Right lung (tissue), 5 donors: Measurements from ENCODE around the gene PTPRN2. TPM values are rescaled to one million over a fixed set of nuclear protein-coding genes. Genes with fewer than 3 reads are reported as not detected.
"Not testable (repeated sequence)": the region's sequence is repeated elsewhere in the genome, so short reads cannot be mapped to it uniquely, and the experiment has no call there.

Source experiments
- DNase-seq, 2 donors: peaks; one replicate each; pipeline ENCODE4 v3.0.0-alpha.2; 2013
- polyA plus RNA-seq, 5 donors: library from polyadenylated mRNA; unstranded; fragments of 120-200 nt; gene quantifications; one replicate each; pipeline versions ENCODE4 v1.2.1 to v1.2.3, GENCODE V29; 2013; ENCODE audit warnings: inconsistent platforms in 1 of 5, low replicate concordance in 1 of 5; ENCODE audit not compliant: insufficient read length in 5 of 5, insufficient read depth in 1 of 5

Gene PTPRN2
- polyA plus RNA-seq, 5 donors, result 6.2 to 8.1 (median 7.0) TPM

DNA sequence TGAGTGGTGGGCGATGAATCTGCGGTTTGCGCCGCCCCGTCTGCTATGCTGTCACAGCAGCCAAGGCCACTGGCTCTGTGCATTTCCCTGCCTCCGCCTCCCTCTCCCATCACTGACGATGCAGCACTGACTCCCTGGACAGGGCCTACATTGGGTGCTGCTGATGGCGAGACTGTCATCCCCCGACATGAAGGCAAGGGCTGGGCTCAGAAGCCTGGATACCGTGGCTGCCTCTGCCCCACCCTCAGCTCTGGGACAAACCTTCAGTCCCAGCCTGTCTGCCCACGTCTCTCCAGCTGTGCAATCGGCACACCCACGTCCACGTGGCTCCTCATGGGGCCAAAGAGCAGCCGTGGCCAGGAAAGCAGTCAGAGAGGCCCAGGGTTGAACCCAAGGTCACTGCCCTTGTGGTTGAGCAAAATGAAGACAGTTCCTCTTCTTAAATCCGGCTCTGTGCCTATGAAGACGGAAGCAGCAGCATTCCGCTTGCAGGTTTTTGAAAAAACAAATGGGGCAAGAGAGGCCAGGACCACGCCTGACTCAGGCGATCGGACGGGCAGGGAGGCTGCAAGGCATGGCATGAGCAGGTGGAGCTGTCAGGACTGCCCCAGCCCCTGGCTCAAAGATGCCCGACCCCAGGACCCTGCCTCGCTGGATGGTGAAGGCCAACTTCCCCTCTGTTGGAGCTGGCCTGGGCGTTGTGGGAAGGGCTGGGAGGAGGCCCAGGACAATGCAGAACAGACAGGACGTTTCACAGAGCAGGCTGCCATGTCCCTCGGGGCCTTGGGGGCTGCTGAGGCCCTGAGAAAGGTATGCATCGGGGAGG is 733.3 kb downstream of the PTPRN2 start:
- no peak for DNase-seq

DNA sequence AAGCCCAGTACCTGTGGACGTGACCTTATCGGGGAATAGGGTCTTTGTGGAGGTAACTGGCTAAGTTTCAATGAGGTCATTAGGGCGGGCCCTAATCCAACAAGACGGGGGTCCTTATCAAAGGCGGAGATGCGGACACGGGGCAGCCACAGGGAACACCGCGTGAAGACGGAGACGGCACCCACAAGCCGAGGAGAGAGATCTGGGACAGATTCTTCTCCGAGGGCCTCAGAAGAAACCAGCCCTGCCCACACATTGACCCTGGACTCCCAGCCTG is 733.9 kb downstream of the PTPRN2 start:
- no peak for DNase-seq

DNA sequence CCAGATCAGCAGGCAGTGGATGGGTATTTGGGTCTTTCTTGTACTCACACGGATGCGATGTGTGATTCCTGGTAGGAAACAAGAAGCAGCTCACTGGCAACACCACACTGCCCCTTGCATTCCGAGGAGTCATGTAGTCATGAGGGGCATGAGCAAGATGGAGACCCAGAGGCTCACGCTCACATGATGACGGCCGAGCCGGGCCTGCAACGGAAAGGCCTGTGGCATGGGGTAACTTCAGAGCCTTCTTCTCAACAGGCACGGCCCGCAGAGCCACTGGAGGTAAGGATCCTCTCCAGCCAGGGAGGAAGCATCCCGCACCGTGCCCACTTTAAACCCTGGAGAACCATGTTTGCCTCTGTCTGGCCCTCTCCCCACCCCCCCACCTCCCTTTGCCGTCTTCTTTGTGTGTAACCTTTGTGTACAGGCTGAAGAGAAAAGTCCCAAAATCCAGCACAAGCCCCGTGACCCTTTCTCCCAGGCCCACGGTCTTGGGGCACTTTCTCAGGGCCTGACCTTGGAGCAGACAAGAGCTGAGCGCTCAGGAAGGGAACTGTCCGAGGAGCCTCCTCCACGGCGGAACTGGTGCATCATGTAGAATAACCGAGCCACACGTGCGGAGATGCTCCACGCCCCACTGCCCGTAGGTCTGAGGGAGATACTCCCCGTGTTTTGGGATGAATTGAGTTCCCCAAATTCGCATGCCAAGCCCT is 734.4 kb downstream of the PTPRN2 start:
- DNase-seq, result no peak

DNA sequence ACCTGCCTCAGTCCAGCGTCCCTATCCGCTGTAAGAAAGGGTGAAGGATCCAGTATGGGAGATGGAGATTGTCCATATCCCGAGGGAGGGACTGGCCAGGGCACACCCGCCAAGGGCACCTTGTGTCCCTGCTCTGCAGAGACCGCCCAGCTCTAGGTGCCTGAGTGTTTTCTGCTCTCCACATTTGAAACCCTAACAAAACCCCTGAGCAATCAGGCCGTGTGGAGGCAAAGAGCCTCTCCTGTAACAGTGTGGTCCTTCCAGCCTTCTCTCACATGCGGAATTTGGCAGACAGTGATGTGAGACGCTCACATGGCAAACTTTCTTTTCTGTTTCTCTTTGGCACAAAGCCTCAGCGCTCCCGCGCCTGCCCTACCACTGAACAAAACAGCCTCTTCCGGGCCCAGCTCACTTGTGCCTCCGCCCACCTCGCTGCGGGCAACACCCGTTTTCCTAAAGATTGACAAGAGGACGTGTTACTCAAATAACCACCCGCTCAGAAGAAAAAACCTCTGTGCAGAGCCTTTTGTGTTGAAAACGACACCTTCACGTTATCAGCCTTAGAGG is 736.0 kb downstream of the PTPRN2 start:
- DNase-seq, result peak; percentile 40 to 41

DNA sequence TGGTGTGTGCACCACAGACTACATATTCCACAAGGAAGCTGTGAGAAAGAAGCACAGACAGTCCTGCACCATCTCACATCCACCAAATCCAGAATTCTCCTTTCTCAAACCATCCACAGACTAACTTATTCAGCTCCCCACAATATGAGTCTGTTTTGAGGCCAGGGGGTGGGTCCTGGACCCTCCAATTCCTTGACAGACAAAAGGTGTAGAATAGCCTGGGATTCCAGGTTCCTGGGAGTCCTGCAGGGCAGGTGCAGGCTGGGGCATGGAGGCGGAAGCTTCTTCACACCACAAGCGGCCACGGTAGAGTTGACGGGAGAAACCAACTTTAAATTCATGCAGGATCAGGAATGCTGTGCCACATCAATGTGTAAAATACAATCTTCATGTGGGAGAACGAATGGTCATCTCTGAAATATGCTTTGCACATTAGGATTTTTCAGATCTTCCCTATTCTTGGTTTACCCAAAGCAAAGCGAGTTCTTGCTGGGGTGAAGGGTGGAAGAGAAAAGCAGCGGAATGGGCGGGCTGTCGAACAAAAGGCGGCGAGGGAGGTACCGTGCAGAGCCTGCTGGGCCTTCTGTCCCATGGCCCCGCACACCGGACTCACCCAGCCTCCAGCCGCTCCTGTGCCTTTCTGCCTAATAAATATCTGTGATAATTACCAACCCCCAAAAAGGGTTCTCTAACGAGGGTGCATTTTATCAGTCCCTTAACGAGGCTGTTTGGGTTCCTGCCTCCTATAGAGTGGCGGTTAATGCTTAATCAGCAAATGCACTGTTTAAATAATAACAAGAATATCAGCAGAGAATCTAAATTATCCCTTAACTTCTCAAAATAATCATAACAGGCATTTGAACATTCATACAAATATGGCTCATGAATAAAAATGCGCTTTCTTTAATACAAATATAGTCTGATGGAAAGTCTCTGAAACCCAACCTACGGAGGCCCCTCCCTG is 736.9 kb downstream of the PTPRN2 start:
- no peak for DNase-seq

DNA sequence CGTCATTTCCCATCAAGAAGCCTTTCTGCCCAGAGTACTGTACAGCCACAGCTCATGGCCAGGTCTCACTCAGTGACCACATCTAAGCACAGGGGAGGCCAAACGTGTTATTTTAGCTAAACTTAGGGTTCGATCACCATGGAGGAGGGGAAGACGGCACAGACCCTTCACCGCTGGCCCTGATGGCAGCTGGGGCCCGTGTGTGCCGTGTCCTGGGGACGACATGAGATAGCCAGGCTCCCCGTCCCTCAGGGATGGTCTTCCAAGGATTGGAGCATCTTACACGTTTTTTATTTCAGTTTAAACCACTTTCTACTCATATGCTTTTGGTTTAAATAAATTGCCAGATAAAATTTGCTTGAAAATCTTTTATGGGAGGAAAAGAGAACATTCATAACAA is 737.9 kb downstream of the PTPRN2 start:
- no peak for DNase-seq

DNA sequence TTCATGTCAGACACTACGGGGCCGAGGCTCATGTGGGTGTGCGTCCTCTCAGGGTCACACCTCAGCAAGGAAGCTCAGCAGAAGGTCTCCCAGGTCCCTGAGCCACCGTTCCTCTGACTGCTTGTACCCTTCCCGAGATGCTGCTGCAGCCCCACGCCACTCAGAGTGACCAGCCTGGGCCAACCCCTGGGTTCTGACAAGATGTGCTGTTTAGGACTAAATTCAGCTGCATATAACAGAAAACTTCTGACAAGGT is 738.4 kb downstream of the PTPRN2 start:
- DNase-seq, result no peak

DNA sequence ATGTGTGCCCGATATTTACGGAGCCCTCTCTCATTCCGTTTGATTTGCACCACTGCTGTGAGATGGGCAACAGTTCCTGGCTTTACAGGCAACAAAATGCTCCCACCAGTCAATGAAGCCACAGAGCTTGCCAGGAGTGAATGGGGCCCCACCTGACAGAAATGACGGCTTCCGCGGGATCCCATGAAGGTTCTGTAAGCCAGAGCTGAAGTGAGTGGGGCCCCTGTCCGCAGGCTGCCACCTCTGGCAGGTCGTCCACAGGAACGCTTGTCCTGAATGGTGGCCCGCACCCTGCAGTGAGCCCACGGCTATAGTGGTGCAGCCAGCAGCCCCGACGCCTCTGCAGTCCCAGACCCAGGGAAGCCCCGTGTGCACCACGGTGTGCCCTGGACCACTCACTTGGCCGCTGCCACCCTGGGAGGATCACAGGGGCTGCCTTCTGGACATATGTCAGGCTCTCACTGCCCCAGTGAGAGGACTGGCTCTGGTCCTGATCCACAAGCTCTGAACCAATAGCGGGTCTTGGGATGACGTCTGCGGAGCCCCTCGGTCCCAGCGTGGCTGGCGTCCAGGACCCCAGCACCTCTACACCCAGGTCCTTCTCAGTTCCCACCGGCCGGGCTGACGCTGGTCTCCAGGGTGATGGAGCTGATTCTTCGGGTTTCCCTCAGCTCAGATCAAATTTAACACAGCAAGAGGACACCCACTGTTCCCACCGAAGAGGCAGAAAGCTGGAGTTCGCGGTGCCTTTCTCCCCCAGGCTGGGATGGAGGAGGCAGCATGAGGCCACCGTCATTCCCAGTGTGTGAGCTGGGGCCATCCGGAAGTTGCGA is 738.9 kb downstream of the PTPRN2 start:
- DNase-seq, result no peak

DNA sequence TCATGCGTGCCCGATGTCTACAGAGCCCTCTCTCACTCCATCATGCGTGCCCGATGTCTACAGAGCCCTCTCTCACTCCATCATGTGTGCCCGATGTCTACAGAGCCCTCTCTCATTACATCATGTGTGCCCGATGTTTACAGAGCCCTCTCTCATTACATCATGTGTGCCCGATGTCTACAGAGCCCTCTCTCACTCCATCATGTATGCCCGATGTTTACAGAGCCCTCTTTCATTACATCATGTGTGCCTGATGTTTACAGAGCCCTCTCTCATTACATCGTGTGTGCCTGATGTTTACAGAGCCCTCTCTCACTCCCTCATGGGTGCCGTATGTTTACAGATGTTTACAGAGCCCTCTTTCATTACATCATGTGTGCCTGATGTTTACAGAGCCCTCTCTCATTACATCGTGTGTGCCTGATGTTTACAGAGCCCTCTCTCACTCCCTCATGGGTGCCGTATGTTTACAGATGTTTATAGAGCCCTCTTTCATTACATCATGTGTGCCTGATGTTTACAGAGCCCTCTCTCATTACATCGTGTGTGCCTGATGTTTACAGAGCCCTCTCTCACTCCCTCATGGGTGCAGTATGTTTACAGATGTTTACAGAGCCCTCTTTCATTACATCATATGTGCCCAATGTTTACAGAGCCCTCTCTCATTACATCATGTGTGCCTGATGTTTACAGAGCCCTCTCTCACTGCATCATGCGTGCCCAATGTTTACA is 739.7 kb downstream of the PTPRN2 start:
- not testable (repeated sequence) for DNase-seq

DNA sequence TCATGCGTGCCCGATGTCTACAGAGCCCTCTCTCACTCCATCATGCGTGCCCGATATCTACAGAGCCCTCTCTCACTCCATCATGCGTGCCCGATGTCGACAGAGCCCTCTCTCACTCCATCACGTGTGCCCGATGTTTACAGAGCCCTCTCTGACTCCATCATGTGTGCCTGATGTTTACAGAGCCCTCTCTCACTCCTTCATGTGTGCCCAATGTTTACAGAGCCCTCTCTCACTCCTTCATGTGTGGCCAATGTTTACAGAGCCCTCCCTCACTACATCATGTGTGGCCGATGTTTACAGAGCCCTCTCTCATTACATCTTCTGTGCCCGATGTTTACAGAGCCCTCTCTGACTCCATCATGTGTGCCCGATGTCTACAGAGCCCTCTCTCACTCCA is 740.9 kb downstream of the PTPRN2 start:
- not testable (repeated sequence) for DNase-seq

DNA sequence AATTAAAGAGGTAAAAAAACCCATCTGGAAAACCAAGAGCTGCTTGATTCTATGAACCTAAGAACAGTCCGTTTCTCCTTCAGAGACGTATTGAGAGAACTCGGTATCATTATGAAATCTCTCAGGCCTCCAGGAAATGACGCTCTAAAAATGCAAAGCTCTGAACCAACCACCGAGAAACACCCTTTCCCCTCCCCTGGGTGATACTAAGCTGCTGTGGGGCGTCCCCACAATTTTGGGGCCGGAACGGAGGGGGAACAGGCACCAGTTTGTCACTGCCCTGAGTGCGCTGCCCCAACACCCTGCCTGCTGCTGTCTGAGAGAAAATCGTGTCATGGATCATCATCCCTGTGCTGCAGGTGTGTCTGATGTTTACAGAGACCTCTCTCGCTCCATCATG is 741.4 kb downstream of the PTPRN2 start:
- DNase-seq, result no peak

DNA sequence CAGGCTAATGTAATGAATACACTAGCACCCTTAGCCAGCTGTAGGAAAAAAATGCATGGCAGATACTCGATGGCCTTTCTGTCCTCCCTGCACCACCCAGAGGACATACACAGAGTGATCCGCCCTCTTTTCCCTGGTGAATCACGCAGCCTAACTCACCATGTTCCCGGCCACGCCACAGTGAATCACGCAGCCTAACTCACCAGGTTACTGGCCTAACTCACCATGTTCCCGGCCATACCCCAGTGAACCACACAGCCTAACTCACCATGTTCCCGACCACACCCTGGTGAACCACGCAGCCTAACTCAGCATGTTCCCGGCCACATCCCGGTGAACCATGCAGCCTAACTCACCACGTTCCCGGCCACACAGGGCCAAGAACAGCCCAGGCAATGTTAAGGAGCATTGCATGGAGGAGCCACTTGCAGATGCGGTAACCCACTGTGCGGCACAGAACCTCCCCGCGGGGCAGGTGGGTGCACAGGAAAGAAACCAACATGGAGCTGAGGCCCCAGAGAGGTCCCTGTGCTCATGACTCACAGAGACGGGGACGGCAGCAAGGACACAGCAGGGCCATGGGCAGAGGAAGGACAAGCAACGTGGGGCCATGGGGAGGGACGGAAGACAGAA is 742.3 kb downstream of the PTPRN2 start:
- DNase-seq, result no peak

DNA sequence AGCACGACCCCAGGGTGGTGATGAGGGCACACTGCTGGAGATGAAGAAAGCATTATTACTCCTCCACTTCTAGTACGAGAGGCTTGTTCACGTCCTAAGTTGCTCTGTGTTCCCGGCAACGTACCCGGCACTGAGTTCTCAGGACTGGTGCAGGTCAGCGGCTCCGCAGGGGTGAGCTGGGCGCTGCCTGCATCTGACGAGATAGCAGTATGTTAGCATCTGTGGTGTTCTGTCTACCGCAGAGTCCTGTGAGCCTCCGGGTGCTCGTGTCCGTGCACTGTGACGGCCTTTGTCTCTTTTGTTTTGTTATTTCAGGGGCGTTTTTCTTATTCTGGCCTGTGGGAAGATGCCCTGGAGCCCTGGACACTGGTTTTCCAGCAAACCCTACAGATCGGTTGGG is 743.0 kb downstream of the PTPRN2 start:
- no peak for DNase-seq

DNA sequence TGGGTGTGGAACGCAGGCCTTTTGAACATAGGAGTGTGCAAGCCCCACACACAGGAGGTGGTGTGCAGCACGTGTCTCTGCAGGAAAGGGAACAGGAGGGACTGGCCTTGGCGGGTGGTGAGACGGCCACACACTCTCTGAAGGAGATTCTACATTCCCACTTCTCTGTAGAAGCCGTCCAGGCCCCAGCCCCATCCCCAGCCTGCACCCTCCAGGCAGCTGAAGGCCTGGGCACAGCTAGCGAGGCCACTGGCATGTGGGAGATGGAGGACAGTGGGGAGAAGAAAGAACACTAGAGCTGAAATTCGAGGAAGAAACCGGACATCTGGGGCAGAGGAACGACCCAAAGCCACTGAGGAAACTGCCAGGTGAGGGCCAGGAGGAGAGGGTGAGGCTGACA is 743.5 kb downstream of the PTPRN2 start:
- no peak for DNase-seq

DNA sequence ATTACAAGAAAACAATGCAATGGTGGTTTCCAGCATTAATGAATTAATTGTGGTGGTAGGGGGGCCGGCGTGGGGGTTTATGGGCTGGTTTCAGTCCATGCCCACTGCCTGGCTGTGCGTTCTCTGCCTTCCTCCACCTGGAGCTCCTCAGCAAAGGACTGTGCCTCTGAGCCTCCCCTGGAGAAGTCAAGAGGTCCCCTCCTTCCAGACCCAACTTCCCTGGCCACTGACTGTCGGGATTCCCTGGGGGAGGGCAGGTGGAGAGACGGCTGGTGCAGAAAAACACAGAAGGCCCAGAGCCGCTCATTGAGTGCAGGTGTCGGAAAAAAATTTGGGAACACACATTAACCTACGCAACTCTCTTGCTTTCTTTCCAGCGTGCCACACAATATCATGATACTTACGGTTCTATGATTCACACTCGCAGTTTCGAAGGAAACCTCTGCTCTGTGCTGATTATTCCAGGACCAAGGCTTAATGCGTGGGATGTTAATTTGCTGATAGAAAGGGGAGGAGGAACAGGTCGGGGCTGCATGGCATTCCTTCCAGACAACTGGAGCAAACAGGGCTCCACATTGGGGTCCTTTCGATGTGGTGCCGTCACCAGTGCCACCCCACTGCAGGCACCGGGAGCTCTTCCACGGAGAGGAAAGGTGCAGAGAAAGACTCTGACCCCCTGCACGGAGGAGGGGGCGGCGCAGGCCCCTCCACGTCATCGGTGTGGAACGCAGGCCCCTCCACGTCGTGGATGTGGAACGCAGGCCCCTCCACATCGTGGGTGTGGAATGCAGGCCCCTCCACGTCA is 744.1 kb downstream of the PTPRN2 start:
- no peak for DNase-seq

DNA sequence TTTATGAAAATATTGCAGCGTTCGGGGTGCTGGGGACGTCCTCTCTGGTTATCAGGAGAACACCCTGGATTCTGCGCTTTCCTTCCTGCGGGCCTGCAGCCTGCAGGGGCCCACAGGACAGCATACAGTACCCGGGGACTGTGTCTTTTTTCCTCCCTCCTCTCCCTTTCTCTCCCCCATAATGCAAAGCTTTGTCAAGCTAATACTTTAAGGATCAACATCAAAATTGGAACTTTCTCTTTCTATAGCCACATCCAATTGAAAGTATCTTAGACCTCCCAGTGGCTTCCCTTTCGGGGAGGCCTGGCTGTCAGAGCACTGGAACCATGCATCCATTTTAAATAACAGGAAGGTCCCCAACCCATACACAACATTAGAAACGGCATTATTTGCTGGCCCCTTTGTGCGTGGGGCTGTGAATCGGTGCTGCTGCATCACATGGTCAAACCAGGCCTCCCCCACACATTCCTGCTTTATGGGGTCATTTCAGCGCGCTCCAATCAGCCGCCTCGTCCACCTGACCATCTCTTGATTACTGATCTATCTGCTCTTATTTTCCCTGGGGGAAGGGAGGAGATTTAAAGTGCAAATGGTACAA is 745.8 kb downstream of the PTPRN2 start:
- no peak for DNase-seq

DNA sequence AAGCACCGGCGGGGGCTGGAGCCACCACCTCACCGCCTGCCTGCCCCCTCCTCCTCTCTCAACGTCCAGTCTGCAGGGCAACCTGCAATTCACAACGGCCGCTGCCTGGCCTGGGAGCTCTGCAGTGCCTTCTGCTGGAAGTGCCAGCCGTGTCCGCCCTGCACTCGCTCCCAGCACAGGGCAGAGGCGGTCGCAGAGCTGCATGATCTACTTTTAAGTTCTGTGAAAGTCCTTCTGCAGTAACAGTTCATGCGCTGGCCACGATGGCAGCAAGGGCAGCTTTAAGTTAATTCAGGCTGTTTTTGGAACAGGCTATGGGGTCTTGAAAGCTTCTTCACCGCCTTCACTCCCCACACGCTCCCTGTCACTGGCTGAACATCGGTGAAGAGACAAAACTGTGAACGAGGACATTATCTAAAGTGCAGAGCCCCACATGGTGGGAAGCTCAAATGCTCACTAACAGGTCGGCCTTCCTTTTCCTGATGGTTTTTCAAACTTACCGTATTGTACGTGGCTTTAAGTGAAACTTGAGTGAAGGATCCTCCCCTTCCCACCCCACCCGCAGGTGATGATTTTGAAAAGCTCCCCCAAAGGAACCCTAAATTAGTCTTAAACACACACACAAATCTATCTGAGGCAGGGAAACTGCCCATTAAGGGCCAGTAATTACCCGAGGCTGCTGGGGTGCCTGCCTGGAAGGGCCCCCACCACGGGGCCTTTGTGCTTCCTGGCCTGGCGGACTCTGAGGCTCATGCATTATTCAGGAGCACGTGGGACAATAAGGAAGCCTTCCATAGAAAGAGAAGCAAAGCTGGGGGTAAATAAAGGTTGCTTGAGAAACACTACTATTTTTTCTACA is 746.5 kb downstream of the PTPRN2 start:
- no peak for DNase-seq
